HEK293 (cell line): ENCODE data around the gene CACNA1S.

ENCODE experiments used
- PRDM4 ChIP-seq: fragments of 450-650 bp; formaldehyde crosslinking; IDR thresholded peaks from 2 replicates; pipeline ENCODE4 v1.5.1; 2017; ENCODE audit warnings: missing biosample characterization, missing genetic modification characterization
- ZNF274 ChIP-seq, 2 experiments: fragments of 200-500 bp in 1 of 2; fragments of 450-650 bp in 1 of 2; sonication (Bioruptor generic) in 1 of 2; formaldehyde crosslinking in 1 of 2; IDR thresholded peaks; 2 replicates each; pipeline versions ENCODE4 v1.5.1 to v1.6.1; 2014 to 2016; ENCODE audit warnings: borderline replicate concordance in 1 of 2, inconsistent platforms in 1 of 2, low read length in 1 of 2, missing biosample characterization in 1 of 2, missing genetic modification characterization in 1 of 2
- ZNF394 ChIP-seq: fragments of 450-650 bp; formaldehyde crosslinking; IDR thresholded peaks from 2 replicates; pipeline ENCODE4 v1.5.1; 2016; ENCODE audit warnings: missing biosample characterization, missing genetic modification characterization, mild to moderate bottlenecking, moderate library complexity, borderline replicate concordance
- ZNF664 ChIP-seq: fragments of 450-650 bp; formaldehyde crosslinking; IDR thresholded peaks from 2 replicates; pipeline ENCODE4 v1.5.1; 2016; ENCODE audit warnings: missing biosample characterization, missing genetic modification characterization
- TF ChIP-seq, protein P1 (sequence below): fragments of 450-650 bp; formaldehyde crosslinking; IDR thresholded peaks from 2 replicates; pipeline ENCODE4 v1.5.1; 2016; ENCODE audit warnings: missing biosample characterization, missing genetic modification characterization
- TF ChIP-seq, protein P2 (sequence below): fragments of 450-650 bp; formaldehyde crosslinking; IDR thresholded peaks from 2 replicates; pipeline ENCODE4 v1.5.1; 2016; ENCODE audit warnings: missing biosample characterization, missing genetic modification characterization

- TF ChIP-seq ZNF274 (IDR thresholded peaks at IDR 0.05; ENCODE audit: low read length), result no peak
- TF ChIP-seq ZNF274 (tag by site-specific recombination; IDR thresholded peaks at IDR 0.05; ENCODE audit: borderline replicate concordance), result no peak
- TF ChIP-seq PRDM4 (tag by site-specific recombination), result no peak
- TF ChIP-seq, protein P1, sequence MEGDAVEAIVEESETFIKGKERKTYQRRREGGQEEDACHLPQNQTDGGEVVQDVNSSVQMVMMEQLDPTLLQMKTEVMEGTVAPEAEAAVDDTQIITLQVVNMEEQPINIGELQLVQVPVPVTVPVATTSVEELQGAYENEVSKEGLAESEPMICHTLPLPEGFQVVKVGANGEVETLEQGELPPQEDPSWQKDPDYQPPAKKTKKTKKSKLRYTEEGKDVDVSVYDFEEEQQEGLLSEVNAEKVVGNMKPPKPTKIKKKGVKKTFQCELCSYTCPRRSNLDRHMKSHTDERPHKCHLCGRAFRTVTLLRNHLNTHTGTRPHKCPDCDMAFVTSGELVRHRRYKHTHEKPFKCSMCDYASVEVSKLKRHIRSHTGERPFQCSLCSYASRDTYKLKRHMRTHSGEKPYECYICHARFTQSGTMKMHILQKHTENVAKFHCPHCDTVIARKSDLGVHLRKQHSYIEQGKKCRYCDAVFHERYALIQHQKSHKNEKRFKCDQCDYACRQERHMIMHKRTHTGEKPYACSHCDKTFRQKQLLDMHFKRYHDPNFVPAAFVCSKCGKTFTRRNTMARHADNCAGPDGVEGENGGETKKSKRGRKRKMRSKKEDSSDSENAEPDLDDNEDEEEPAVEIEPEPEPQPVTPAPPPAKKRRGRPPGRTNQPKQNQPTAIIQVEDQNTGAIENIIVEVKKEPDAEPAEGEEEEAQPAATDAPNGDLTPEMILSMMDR, result no peak
- TF ChIP-seq ZNF394 (tag by site-specific recombination), result no peak
- TF ChIP-seq ZNF664 (tag by site-specific recombination), result no peak
- TF ChIP-seq, protein P2, sequence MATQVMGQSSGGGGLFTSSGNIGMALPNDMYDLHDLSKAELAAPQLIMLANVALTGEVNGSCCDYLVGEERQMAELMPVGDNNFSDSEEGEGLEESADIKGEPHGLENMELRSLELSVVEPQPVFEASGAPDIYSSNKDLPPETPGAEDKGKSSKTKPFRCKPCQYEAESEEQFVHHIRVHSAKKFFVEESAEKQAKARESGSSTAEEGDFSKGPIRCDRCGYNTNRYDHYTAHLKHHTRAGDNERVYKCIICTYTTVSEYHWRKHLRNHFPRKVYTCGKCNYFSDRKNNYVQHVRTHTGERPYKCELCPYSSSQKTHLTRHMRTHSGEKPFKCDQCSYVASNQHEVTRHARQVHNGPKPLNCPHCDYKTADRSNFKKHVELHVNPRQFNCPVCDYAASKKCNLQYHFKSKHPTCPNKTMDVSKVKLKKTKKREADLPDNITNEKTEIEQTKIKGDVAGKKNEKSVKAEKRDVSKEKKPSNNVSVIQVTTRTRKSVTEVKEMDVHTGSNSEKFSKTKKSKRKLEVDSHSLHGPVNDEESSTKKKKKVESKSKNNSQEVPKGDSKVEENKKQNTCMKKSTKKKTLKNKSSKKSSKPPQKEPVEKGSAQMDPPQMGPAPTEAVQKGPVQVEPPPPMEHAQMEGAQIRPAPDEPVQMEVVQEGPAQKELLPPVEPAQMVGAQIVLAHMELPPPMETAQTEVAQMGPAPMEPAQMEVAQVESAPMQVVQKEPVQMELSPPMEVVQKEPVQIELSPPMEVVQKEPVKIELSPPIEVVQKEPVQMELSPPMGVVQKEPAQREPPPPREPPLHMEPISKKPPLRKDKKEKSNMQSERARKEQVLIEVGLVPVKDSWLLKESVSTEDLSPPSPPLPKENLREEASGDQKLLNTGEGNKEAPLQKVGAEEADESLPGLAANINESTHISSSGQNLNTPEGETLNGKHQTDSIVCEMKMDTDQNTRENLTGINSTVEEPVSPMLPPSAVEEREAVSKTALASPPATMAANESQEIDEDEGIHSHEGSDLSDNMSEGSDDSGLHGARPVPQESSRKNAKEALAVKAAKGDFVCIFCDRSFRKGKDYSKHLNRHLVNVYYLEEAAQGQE (tag by site-specific recombination), result no peak
Measured at GRCh38 chr1:201144701-201145100, 32.5 kb upstream of the CACNA1S start.
